ENCODE results near the gene ENDOU.
A peak's percentile ranks its signal among the peaks of the same experiment; 100 is the strongest.

ENDOU gene

GRCh38 chr12:47714826-47715386 lies 10.4 kb downstream of the ENDOU start:
- Histone ChIP-seq H3K36me3 (ENCODE audit: insufficient read depth, low read length) (no peaks in the 10 kb centered on the region), H4K20me1 (ENCODE audit: insufficient read depth, low read length) (0 out of 2 replicates have a peak, but pooled peaks cover 2% of the 10 kb centered on the region), H3K4me1 (ENCODE audit: insufficient read depth, low read length) (no peaks in the 10 kb centered on the region; the same call in 1 of the 2 replicates), H2AFZ (ENCODE audit: low read depth, low read length) (no peak overlapping the region), H3K27me3 (ENCODE audit: insufficient read depth, low read length, poor library complexity) (no peaks in the 10 kb centered on the region), H3K79me2 (ENCODE audit: insufficient read depth, low read length) (no peaks in the 10 kb centered on the region), H3K4me3 (ENCODE audit: low read depth in 1 of 2, low read length in 2 of 2) (no peak overlapping the region), H3K4me2 (ENCODE audit: insufficient read depth, low read length) (no peak overlapping the region), H3K9ac (ENCODE audit: low read depth, low read length) (no peak overlapping the region), H3K9me3 (ENCODE audit: insufficient read depth, low read length, severe bottlenecking) (no peaks in the 10 kb centered on the region), H3K27ac (ENCODE audit: low read length) (no peak overlapping the region)
- DNase-seq (no peak), ATAC-seq (ENCODE audit: insufficient read depth, low read depth) (0 out of 3 replicates have a peak, but pooled peaks have one; percentile 8)
- no peak for TF ChIP-seq EZH2 (IDR thresholded peaks at IDR 0.05; ENCODE audit: borderline replicate concordance, low read depth, low read length, severe bottlenecking)

GRCh38 chr12:47712171-47712570 lies 13.1 kb downstream of the ENDOU start:
- H3K79me2 ChIP-seq (ENCODE audit: insufficient read depth, low read length), result 0 out of 2 replicates have a peak, but pooled peaks cover 4% of the 10 kb centered on the region

GRCh38 chr12:47711448-47711847 lies 13.8 kb downstream of the ENDOU start:
- H3K9me3 ChIP-seq (ENCODE audit: insufficient read depth, low read length, severe bottlenecking), result no peaks in the 10 kb centered on the region
- DNase-seq (no peak), ATAC-seq (ENCODE audit: insufficient read depth, low read depth) (no peak)
- H3K27ac ChIP-seq (ENCODE audit: low read length), result no peak overlapping the region
- H3K27me3 ChIP-seq (ENCODE audit: insufficient read depth, low read length, poor library complexity), result no peaks in the 10 kb centered on the region
- H2AFZ ChIP-seq (ENCODE audit: low read depth, low read length), result no peak overlapping the region
- H3K36me3 ChIP-seq (ENCODE audit: insufficient read depth, low read length), result no peaks in the 10 kb centered on the region
- TF ChIP-seq CTCF (IDR thresholded peaks at IDR 0.05; ENCODE audit: borderline replicate concordance, extremely low read depth, low read length, poor library complexity, severe bottlenecking) (no peak), EZH2 (IDR thresholded peaks at IDR 0.05; ENCODE audit: borderline replicate concordance, low read depth, low read length, severe bottlenecking) (no peak)
- peaks cover 10% of the 10 kb centered on the region for H3K79me2 ChIP-seq (ENCODE audit: insufficient read depth, low read length)
- H3K4me3 ChIP-seq (ENCODE audit: low read depth in 1 of 2, low read length in 2 of 2), result no peak overlapping the region
- 0 out of 2 replicates have a peak, but pooled peaks cover 2% of the 10 kb centered on the region for H4K20me1 ChIP-seq (ENCODE audit: insufficient read depth, low read length)
- no peak overlapping the region for H3K9ac ChIP-seq (ENCODE audit: low read depth, low read length)
- H3K4me1 ChIP-seq (ENCODE audit: insufficient read depth, low read length), result peaks cover 17% of the 10 kb centered on the region
- H3K4me2 ChIP-seq (ENCODE audit: insufficient read depth, low read length), result no peak overlapping the region

More at GRCh38 chr12:47712171-47712570, 13.1 kb downstream of the ENDOU start:
- H3K9ac ChIP-seq (ENCODE audit: low read depth, low read length), result no peak overlapping the region
- H3K4me2 ChIP-seq (ENCODE audit: insufficient read depth, low read length), result no peak overlapping the region
- no peaks in the 10 kb centered on the region for H3K36me3 ChIP-seq (ENCODE audit: insufficient read depth, low read length)
- H3K4me1 ChIP-seq (ENCODE audit: insufficient read depth, low read length), result peaks cover 11% of the 10 kb centered on the region
- TF ChIP-seq CTCF (IDR thresholded peaks at IDR 0.05; ENCODE audit: borderline replicate concordance, extremely low read depth, low read length, poor library complexity, severe bottlenecking) (no peak), EZH2 (IDR thresholded peaks at IDR 0.05; ENCODE audit: borderline replicate concordance, low read depth, low read length, severe bottlenecking) (no peak)
- DNase-seq (no peak), ATAC-seq (ENCODE audit: insufficient read depth, low read depth) (no peak)
- H2AFZ ChIP-seq (ENCODE audit: low read depth, low read length), result no peak overlapping the region
- H3K9me3 ChIP-seq (ENCODE audit: insufficient read depth, low read length, severe bottlenecking), result no peaks in the 10 kb centered on the region
- 0 out of 2 replicates have a peak, but pooled peaks cover 2% of the 10 kb centered on the region for H4K20me1 ChIP-seq (ENCODE audit: insufficient read depth, low read length)
- H3K27me3 ChIP-seq (ENCODE audit: insufficient read depth, low read length, poor library complexity), result no peaks in the 10 kb centered on the region
- no peak overlapping the region for H3K27ac ChIP-seq (ENCODE audit: low read length)
- no peak overlapping the region for H3K4me3 ChIP-seq (ENCODE audit: low read depth in 1 of 2, low read length in 2 of 2)

DNA sequence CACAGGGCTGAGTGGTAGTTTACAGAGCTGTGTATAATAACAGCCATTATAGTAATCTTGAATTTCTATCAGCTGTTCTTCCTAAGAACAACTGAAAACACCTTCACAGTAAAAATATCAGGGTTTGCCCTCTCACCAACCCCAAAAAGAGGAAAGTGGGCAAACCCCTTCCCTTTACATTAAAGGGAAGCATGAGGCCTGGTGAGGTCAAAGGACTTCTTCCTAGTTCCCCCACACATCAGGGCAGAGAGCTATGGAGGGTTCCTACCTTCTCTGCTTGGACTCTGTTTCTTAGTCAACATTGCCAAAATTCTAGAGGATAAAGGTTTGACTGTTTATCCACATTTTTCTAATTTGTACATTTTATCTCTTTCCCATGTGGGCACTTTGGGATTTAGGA lies 15.0 kb downstream of the ENDOU start:
- Histone ChIP-seq H3K4me3 (ENCODE audit: low read depth in 1 of 2, low read length in 2 of 2) (no peak overlapping the region), H3K27me3 (ENCODE audit: insufficient read depth, low read length, poor library complexity) (no peaks in the 10 kb centered on the region), H3K27ac (ENCODE audit: low read length) (no peak overlapping the region), H3K9ac (ENCODE audit: low read depth, low read length) (no peak overlapping the region), H3K4me2 (ENCODE audit: insufficient read depth, low read length) (no peak overlapping the region), H3K4me1 (ENCODE audit: insufficient read depth, low read length) (peaks cover 17% of the 10 kb centered on the region), H3K36me3 (ENCODE audit: insufficient read depth, low read length) (no peaks in the 10 kb centered on the region), H3K9me3 (ENCODE audit: insufficient read depth, low read length, severe bottlenecking) (no peaks in the 10 kb centered on the region), H2AFZ (ENCODE audit: low read depth, low read length) (no peak overlapping the region), H3K79me2 (ENCODE audit: insufficient read depth, low read length) (peaks cover 21% of the 10 kb centered on the region), H4K20me1 (ENCODE audit: insufficient read depth, low read length) (no peaks in the 10 kb centered on the region)
- TF ChIP-seq EZH2 (IDR thresholded peaks at IDR 0.05; ENCODE audit: borderline replicate concordance, low read depth, low read length, severe bottlenecking), result no peak
- no peak for TF ChIP-seq CTCF (IDR thresholded peaks at IDR 0.05; ENCODE audit: borderline replicate concordance, extremely low read depth, low read length, poor library complexity, severe bottlenecking)
- ATAC-seq (ENCODE audit: insufficient read depth, low read depth) (no peak), DNase-seq (no peak)
